ENCODE results near the gene SIDT1.

Gene SIDT1

GRCh38 chr3:113546414-113546893 lies 14.1 kb downstream of the SIDT1 start:
- no peak for DNase-seq

- DNase-seq: no peak
These were observed 16.1 kb downstream of the SIDT1 start for GRCh38 chr3:113548501-113548900.

- no peak for DNase-seq
These were observed 19.5 kb downstream of the SIDT1 start for GRCh38 chr3:113551820-113552219.

- DNase-seq: no peak
These were observed 20.5 kb downstream of the SIDT1 start for GRCh38 chr3:113552851-113553250.

GRCh38 chr3:113555138-113555537 lies 22.8 kb downstream of the SIDT1 start:
- DNase-seq: no peak

GRCh38 chr3:113556316-113556945 lies 24.1 kb downstream of the SIDT1 start:
- no peak for DNase-seq

- DNase-seq: no peak
These were observed 24.6 kb downstream of the SIDT1 start for GRCh38 chr3:113556946-113557335.

- no peak for DNase-seq
These were observed 25.0 kb downstream of the SIDT1 start for GRCh38 chr3:113557374-113557773.

- no peak for DNase-seq
These were observed 26.7 kb downstream of the SIDT1 start for GRCh38 chr3:113559009-113559408.

- no peak for DNase-seq
These were observed 27.9 kb downstream of the SIDT1 start for GRCh38 chr3:113560271-113560670.

- no peak for DNase-seq
These were observed 28.7 kb downstream of the SIDT1 start for GRCh38 chr3:113560831-113561623.

GRCh38 chr3:113565555-113565954 lies 33.2 kb downstream of the SIDT1 start:
- no peak for DNase-seq

GRCh38 chr3:113570158-113570557 lies 37.8 kb downstream of the SIDT1 start:
- DNase-seq: no peak

GRCh38 chr3:113571360-113571759 lies 39.0 kb downstream of the SIDT1 start:
- no peak for DNase-seq

- no peak for DNase-seq
These were observed 41.4 kb downstream of the SIDT1 start for GRCh38 chr3:113573728-113574127.

GRCh38 chr3:113574213-113574612 lies 41.9 kb downstream of the SIDT1 start:
- no peak for DNase-seq

- no peak for DNase-seq
These were observed 42.9 kb downstream of the SIDT1 start for GRCh38 chr3:113575206-113575605.

- no peak for DNase-seq
These were observed 52.9 kb downstream of the SIDT1 start for GRCh38 chr3:113585228-113585627.

GRCh38 chr3:113585720-113586119 lies 53.4 kb downstream of the SIDT1 start:
- no peak for DNase-seq

GRCh38 chr3:113588806-113589205 lies 56.5 kb downstream of the SIDT1 start:
- no peak for DNase-seq

- no peak for DNase-seq
These were observed 57.6 kb downstream of the SIDT1 start for GRCh38 chr3:113589971-113590370.

- no peak for DNase-seq
These were observed 58.6 kb downstream of the SIDT1 start for GRCh38 chr3:113590983-113591382.

- no peak for DNase-seq
These were observed 61.7 kb downstream of the SIDT1 start for GRCh38 chr3:113594066-113594465.

GRCh38 chr3:113597596-113598354 lies 65.4 kb downstream of the SIDT1 start:
- no peak for DNase-seq

Data from T1000 (cell line).